GM18520 (cell line): ENCODE measurements around the gene FCHSD1.
"Not testable (repeated sequence)": the region's sequence is repeated elsewhere in the genome, so short reads cannot be mapped to it uniquely, and the experiment has no call there.

Experiments
- ATAC-seq: cut with Tn5 transposase; IDR thresholded peaks from one replicate; pipeline ENCODE4 v1.9.1; 2021; ENCODE audit not compliant: unreplicated experiment

FCHSD1 gene

GRCh38 chr5:141618030-141618803 lies 33.0 kb downstream of the FCHSD1 start:
- ATAC-seq, result peak; percentile 9

- no peak for ATAC-seq
These were observed 33.6 kb downstream of the FCHSD1 start for GRCh38 chr5:141617682-141618029.

DNA sequence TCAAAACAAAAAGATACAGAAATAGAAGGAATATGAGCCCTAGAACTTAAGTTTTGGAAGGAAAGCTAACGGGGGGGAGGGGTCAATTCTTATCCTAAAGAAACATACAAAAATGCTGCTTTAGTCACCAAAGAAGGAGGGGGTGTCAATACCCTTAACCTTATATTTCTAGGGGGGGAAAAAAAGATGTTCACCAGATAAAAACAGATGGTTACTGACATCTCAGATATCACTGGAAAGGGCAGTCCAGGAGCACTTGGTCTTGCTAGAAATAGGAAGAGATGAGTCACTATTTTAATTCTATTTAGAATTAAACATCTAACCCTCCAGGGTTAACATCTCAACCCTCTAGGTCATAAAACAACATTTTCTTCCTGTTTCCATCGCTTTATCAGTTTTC lies 34.1 kb downstream of the FCHSD1 start:
- no peak for ATAC-seq

DNA sequence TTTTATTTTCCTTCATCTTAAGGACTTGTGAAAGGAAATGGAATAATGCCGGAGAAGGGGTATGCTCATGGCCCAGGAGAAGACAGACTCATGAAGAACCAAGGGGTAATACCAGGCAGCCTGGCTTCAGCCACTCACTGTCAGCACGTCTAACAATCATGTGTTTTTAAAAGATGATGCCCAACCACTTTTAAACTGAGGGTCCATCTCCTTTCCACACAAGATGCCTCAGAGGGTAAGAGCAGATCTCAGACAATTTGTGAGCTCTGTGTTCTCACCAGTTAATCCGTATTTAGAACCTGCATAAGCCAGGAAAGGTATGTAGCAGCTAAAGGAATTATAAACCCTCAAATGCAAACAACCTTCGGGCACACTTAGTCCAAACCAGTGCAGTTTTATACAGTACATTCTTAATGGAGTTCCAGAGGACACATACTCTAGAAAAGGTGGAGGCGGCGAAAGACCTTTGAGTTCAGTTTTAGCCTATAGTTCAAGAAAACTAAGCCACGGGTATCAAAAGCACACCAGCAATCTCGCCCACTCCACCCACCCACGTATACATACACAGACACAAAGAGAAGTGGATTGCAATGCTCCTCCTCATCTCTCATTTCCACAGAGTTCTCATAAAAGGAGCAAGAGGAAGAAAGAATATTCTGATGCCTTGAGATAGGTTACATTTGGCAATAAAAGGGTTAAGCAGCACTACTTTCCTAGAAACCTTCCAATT lies 35.1 kb downstream of the FCHSD1 start:
- ATAC-seq, result no peak

- no peak for ATAC-seq
These were observed 37.9 kb downstream of the FCHSD1 start for GRCh38 chr5:141613344-141613743.

GRCh38 chr5:141611289-141611688 lies 39.9 kb downstream of the FCHSD1 start:
- ATAC-seq, result no peak

GRCh38 chr5:141609921-141610320 lies 41.3 kb downstream of the FCHSD1 start:
- ATAC-seq, result not testable (repeated sequence)

GRCh38 chr5:141609044-141609443 lies 42.2 kb downstream of the FCHSD1 start:
- ATAC-seq, result no peak

- ATAC-seq, result no peak
These were observed 42.7 kb downstream of the FCHSD1 start for GRCh38 chr5:141608557-141608956.

- no peak for ATAC-seq
These were observed 43.2 kb downstream of the FCHSD1 start for GRCh38 chr5:141608046-141608445.

GRCh38 chr5:141605523-141606277 lies 45.5 kb downstream of the FCHSD1 start:
- peak; percentile 96 for ATAC-seq

- ATAC-seq, result no peak
These were observed 47.1 kb downstream of the FCHSD1 start for GRCh38 chr5:141603923-141604717.

DNA sequence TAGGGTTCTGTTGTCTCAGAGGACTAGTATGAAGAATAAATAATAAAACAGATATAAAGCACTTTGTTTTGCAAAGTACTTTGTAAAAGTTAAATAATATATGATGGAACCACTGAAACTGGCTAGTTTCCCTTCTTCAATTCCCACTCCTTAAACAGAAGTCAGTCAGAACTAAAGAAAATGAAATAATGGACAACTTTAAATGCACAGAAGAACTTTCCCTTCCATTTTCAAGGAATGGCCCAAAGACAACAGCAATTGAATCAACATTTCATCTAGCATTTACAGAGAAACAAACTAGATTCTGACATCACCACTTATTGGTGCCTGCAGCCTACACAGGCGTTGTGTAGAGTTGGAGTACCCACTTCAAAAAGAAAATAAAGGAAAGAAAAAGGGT lies 48.6 kb downstream of the FCHSD1 start:
- no peak for ATAC-seq

DNA sequence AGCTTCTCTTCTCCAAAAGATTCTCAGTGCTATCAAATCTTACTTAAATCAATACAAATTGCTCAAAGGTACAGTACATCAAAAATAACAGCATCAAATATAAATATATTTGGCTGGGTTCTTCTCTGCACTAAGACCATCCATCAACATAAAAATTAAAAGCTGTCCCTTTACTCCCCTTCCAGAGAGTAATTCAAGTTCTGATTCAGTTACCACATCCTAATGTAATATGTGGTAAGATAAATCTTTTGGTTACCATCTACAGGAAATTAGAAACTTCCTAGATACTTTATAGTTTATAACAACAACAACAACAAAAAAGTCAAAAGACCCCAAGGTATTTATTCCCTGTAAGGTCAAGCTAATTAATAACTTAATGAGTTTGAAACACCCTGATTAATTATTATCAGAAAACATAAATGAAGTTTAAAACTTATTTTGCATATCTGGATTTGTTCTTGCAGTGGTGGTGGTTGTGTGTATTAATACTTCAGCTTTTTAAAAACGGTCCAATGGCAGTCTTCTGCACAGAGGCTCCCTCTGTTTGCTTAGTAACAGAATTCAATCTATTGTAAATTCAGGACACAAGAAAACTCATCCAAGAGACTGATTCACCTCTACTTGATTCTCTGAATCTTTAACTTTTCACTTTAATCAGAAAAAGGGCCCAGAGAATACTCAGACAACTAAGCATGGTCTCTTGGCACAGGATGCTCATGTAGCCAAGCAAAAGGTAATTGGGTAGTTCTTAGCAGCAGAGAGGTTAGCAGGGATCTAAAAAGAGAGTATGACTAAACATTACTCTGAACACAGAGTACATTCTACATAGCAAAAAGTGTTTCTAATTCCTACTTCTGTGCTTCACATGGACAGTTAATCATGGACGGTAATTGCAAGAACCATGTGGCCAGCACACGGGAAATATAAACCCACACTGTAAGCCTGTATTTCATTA lies 52.5 kb downstream of the FCHSD1 start:
- no peak for ATAC-seq

DNA sequence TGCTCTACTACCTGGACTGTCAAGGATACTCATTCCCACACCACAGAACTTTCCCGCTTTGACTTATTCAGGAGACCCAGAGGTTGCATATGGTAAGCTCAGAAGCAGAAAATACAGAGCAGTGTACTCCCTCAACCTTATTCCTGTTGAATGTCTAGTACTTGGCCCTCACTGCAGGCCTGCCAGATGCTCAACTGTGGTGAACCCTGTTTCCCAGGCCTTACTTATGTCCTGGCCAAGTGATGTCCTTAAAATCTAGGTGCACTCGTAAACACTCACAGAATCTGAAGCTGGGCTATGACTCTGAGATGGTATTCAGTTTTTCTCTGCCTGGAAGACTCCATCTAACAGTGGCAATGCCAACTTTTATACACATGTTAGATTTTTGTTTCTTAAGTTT lies 53.4 kb downstream of the FCHSD1 start:
- no peak for ATAC-seq

DNA sequence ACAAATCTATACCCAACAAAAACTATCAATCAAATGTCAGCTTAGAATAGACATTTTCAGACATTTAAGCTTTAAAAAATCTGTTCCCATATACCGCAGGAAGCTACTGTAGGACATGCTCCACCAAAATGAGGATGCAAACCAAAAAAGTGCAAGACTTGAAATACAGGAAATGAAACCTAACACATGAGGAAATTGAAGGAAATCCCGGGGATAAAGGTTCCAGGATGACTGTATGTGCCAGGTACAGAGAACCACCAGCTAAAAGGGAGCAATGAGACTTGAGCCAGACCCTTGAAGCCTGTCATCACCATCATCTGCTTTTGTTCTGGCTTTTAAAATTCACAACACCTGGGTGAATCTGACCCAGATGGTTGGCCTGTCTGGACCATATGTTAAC lies 53.8 kb downstream of the FCHSD1 start:
- no peak for ATAC-seq

DNA sequence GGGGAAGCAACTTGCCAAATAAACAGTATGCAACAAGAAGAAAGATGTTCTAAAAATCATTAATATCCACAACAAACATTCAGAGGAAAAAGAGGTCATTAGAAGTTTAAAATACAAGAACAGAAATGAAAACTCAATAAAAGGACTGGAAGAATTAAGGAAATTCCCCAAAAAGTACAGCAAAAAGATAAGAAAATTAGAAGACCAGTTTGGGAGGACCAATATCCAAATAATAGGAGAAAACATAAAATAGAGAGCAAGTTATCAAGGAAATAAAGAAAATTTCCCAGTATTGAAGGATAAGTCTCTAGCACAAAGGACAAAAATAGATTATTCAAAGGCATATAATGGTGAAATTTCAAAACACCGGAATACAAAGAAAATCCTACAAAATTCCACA lies 54.4 kb downstream of the FCHSD1 start:
- ATAC-seq, result no peak

GRCh38 chr5:141590127-141590526 lies 61.1 kb downstream of the FCHSD1 start:
- no peak for ATAC-seq
